Activated naive CD8-positive, alpha-beta T cell (primary cell): ENCODE results near the gene UMPS.
A peak's percentile ranks its signal among the peaks of the same experiment; 100 is the strongest.
"Not testable (repeated sequence)": the region's sequence is repeated elsewhere in the genome, so short reads cannot be mapped to it uniquely, and the experiment has no call there.

Experiments used
- H3K27ac Mint-ChIP-seq: one replicate; pipeline ENCODE4 v1.8.0; 2021; ENCODE audit warnings: mixed read lengths
- H3K27me3 Mint-ChIP-seq: one replicate; pipeline ENCODE4 v1.8.0; 2021; ENCODE audit warnings: mixed read lengths
- H3K36me3 Mint-ChIP-seq: one replicate; pipeline ENCODE4 v1.8.0; 2021; ENCODE audit warnings: mixed read lengths
- H3K4me1 Mint-ChIP-seq: one replicate; pipeline ENCODE4 v1.8.0; 2021; ENCODE audit warnings: low read depth, mixed read lengths
- H3K4me3 Mint-ChIP-seq: one replicate; pipeline ENCODE4 v1.8.0; 2021; ENCODE audit warnings: mild to moderate bottlenecking, mixed read lengths
- H3K9me3 Mint-ChIP-seq: one replicate; pipeline ENCODE4 v1.8.0; 2021; ENCODE audit warnings: low read depth, mixed read lengths

Gene UMPS

DNA sequence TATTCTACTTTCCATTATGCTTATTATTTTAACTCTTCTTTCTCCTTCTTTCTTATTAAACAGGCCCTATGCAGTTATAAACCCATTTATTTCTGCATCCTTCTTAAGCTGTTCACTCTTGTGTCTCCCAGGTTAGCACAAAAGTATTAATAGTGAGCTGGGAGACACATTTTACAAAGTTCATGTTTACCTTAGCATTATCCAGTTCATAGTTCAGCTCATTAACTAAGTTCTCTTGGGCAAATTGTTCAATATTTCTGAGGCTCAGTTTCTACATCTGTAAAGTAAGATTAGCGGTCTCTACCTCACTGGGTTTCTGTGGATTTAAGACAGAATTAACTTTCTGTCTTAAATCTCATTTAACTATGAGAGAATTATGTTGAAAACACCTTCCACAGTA is 31.2 kb upstream of the UMPS start:
- Mint-ChIP-seq H3K27ac (no peak overlapping the region), H3K27me3 (peaks cover 7% of the 10 kb centered on the region), H3K4me3 (no peak overlapping the region), H3K9me3 (no peaks in the 10 kb centered on the region), H3K36me3 (peaks cover 2% of the 10 kb centered on the region), H3K4me1 (no peaks in the 10 kb centered on the region)

DNA sequence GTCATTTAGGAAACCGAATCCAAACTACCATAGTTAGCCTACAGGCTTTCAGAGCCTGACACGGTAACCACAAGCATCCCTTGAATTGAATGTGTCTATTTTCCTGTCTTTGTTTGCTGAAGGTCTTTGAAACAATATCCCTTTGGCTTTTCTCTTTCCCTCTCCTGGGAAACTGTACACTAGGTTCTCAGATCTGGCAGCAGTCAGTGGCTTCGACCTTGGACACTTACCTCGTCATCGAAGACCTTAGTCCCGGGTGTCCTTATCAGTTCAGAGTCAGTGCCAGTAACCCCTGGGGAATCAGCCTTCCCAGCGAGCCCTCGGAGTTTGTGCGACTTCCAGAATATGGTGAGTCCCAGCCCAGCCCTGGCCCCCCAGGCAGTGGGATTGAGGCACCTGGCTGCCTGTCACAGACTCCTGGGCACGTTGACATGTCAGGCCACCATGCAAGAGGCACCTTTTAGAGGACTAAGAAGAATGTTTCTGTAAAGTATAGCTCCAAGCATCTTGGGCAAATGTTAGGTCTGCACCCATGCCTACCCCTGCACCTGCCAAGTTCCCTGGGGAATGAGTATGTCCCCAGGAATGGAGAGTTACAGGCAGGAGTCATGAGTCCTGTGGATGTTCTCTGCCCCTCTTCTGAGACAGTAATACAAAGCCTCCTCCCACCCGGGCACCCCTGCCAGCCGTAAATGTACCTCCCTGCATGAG is 30.4 kb upstream of the UMPS start:
- Mint-ChIP-seq H3K4me1 (no peaks in the 10 kb centered on the region), H3K4me3 (no peak overlapping the region), H3K9me3 (no peaks in the 10 kb centered on the region), H3K36me3 (peaks cover 2% of the 10 kb centered on the region), H3K27ac (no peak overlapping the region), H3K27me3 (peaks cover 7% of the 10 kb centered on the region)

DNA sequence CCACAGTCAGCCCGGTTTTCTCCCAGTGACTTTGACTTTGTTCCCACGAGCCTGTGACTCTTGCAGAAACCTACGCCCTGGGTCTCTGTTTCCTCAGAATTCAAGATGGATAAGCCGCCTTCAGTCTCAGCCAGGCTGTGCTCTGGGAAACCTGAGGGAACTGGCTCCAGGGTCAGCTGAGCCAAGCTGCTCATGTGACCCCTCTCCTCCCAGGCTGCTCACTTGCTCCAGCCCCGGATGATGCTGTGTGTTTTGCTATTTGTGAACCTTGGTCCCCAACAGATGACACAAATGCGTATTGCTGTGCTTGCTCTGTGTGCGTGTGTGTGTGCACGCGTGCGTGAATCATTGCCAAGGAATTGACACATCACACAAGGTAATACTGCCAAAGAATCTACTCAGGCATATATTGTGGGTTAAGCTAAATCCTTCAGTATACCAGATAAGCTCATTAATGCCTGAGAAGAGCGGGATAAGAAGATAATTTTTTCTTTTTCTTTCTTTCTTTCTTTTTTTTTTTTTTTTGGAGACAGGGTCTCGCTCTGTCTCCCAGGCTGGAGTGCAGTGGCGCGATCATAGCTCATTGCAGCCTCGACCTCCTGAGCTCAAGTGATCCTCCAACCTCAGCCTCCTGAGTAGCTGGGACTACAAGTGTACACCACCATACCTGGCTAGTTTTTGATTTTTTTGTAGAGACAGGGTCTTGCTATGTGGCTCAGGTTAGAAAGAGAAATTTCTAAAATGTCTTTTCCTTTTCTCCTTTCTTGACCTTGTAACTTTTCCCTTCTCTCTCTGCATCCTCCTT is 29.2 kb upstream of the UMPS start:
- no peaks in the 10 kb centered on the region for H3K9me3 Mint-ChIP-seq
- no peak overlapping the region for H3K4me3 Mint-ChIP-seq
- H3K27me3 Mint-ChIP-seq: peaks cover 8% of the 10 kb centered on the region
- peaks cover 2% of the 10 kb centered on the region for H3K36me3 Mint-ChIP-seq
- no peak overlapping the region for H3K27ac Mint-ChIP-seq
- no peaks in the 10 kb centered on the region for H3K4me1 Mint-ChIP-seq

DNA sequence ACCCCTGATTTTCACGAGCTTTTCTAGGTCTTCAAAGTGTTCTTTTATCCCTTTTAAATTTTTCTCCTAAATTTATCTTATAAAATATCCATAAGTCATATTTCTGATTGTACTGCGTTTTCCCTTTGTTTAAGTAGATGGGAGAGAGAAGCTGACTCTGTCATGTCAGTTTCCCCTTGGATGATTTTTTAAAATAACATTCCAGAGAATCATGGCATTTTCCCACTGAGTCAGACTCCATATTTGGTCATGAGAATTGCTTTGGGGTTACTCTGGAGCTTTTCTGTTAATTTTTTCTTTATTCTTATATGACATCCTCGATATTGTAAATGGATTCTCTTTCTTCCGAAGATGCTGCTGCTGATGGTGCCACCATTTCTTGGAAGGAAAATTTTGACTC is 28.6 kb upstream of the UMPS start:
- Mint-ChIP-seq H3K27ac (no peak overlapping the region), H3K36me3 (peaks cover 2% of the 10 kb centered on the region), H3K9me3 (no peaks in the 10 kb centered on the region), H3K4me3 (no peak overlapping the region), H3K27me3 (peaks cover 8% of the 10 kb centered on the region), H3K4me1 (no peaks in the 10 kb centered on the region)

DNA sequence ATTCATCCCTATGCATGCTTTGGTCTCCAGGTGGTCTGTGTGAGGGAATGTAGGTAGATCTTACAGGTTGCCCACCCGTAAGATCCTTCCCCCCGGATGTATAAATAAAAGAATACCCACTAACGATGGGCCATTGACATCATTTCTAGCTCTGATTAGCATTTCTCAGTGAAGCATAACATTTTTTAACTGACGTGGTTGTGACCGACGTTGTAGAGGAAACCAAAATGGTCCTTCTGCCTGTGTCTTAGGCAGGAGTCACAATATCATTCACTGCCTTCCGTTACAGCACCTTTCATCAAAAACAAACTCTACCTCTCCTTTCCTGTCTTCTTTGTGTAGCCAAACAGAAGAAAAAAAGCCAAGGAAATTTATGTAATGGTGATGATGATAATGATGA is 27.3 kb upstream of the UMPS start:
- no peaks in the 10 kb centered on the region for H3K4me1 Mint-ChIP-seq

DNA sequence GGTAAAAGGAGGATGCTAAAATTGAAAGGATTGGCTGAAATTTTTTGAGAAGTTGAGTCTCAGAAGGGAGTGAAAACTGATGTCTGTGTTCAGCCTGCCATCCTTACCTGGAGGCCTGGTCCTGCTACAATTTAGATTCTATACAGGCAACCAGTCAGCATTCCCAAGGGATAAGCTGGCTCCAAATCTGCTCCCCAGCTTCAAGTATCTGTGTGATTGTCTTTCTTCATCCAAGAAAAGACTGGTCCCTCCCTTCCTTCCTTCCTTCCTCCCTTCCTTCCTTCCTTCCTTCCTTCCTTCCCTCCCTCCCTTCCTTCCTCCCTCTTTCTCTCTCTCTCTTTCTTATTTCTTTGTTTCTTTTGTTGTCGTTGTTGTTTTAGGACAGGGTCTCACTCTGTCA is 24.7 kb upstream of the UMPS start:
- no peak overlapping the region for H3K4me3 Mint-ChIP-seq
- no peaks in the 10 kb centered on the region for H3K4me1 Mint-ChIP-seq
- no peaks in the 10 kb centered on the region for H3K9me3 Mint-ChIP-seq
- H3K36me3 Mint-ChIP-seq: peaks cover 2% of the 10 kb centered on the region
- H3K27me3 Mint-ChIP-seq: peaks cover 22% of the 10 kb centered on the region
- H3K27ac Mint-ChIP-seq: no peak overlapping the region

More for the DNA sequence above, 27.3 kb upstream of the UMPS start:
- no peak overlapping the region for H3K27ac Mint-ChIP-seq
- H3K9me3 Mint-ChIP-seq: no peaks in the 10 kb centered on the region
- H3K36me3 Mint-ChIP-seq: peaks cover 2% of the 10 kb centered on the region
- H3K4me3 Mint-ChIP-seq: no peak overlapping the region
- H3K27me3 Mint-ChIP-seq: peaks cover 12% of the 10 kb centered on the region

DNA sequence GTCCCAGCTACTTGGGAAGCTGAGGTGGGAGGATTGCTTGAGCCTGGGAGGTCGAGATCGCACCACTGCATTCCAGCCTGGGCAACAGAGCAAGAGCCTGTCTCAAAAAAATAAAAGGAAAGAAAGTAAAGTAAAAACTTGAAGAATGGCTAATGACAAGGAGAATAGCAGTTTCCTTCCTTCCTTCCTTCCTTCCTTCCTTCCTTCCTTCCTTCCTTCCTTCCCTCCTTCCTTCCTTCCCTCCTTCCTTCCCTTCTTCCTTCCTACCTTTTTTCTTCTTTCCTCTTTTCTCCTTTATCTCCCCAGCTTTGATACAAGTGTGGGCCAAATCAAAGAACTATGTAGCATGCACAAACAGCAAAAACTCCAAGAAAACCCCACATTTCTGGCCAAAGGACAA is 23.0 kb upstream of the UMPS start:
- H3K4me3 Mint-ChIP-seq: not testable (repeated sequence)

DNA sequence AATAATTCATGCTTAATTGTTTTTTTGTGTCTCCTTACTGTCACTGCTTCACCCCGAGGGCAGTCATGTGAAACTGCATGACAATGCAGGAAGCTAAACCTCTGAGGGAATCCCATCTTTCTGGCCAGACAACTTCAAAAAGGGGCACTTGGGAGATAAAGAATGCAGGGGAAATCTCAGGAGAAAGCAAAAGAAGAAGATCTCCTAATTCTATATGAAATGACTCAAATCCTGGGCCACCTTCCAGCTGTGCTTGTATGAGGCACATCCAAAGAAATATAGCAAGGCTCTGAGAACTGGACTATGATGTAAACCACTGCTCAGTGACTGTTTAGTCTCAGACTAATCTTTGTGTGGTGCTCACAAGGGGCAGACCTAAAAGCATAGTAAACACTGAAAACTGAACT is 22.6 kb upstream of the UMPS start:
- Mint-ChIP-seq H3K4me3 (no peak overlapping the region), H3K4me1 (no peaks in the 10 kb centered on the region), H3K27me3 (peaks cover 18% of the 10 kb centered on the region), H3K27ac (no peak overlapping the region), H3K36me3 (no peaks in the 10 kb centered on the region), H3K9me3 (no peaks in the 10 kb centered on the region)

More for the DNA sequence above, 23.0 kb upstream of the UMPS start:
- not testable (repeated sequence) for H3K27ac Mint-ChIP-seq, H3K4me1 Mint-ChIP-seq, H3K9me3 Mint-ChIP-seq, H3K36me3 Mint-ChIP-seq
- peaks cover 18% of the 10 kb centered on the region for H3K27me3 Mint-ChIP-seq

DNA sequence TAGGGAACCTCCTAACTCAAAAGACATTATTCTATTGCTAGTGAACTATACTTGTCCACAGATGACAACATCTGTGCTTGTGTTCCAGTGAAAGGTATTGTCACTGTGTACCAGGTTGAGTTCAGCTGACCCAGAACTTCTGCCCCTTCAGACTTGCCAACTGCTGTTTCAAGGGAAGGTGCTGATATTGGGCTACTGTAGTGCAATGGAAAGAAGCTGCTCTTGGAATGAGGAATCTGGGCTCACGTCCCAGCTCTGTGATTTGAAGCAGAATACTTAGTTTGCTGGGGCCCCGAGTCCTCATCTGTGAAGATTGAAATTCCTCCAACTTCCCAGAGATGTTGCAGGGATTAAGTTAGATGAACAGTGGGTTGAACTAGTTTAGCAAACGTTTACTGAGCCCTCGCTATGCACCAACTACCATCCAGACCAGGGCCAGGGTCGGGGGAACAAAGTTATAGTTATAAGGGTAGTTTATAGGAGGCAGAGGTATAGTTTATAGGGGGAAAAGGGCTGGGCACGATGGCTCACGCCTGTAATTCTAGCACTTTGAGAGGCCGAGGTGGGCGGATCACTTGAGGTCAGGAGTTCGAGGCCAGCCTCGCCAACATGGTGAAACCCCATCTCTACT is 15.9 kb upstream of the UMPS start:
- Mint-ChIP-seq H3K9me3 (no peaks in the 10 kb centered on the region), H3K27me3 (peaks cover 5% of the 10 kb centered on the region), H3K4me3 (no peak overlapping the region), H3K4me1 (no peaks in the 10 kb centered on the region), H3K36me3 (no peaks in the 10 kb centered on the region), H3K27ac (no peak overlapping the region)

DNA sequence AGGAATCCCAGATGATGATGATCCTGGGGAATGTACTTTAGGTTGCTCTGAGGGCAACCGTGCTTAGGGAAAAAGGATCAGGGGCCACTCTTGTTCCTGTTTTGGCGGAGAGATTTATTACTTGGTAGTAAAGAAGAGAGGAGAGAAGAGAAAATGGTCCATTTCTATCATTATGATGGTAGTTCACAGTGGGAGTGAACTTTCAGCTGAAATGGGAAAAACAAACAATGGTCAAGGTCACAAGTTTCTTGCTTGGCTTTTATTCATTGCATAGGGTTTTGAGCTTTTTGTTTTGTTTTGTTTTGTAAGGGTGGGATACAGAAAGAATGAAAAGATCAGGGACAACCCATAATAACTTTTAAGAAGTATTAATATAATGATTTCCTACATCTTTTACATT is 7.7 kb upstream of the UMPS start:
- Mint-ChIP-seq H3K4me3 (no peak overlapping the region), H3K4me1 (no peaks in the 10 kb centered on the region), H3K36me3 (peaks cover 3% of the 10 kb centered on the region), H3K27me3 (peaks cover 35% of the 10 kb centered on the region), H3K27ac (no peak overlapping the region), H3K9me3 (no peaks in the 10 kb centered on the region)

DNA sequence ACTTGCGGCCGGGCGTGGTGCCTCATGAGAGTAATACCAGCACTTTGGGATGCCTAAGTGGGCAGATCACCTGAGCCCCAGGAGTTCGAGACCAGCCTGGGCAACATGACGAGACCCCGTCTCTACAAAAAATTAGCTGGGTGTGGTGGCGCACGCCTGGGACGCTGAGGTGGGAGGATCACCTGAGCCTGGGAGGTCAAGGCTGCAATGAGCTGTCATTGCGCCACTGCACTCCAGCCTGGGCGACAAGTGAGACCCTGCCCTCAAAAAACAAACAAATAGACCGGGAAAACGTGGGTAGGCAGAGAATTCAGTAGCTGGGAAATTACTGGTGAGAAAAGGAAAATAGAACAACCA is 667 bp downstream of the UMPS start:
- peak overlapping the region; percentile 100 for H3K27ac Mint-ChIP-seq
- peaks cover 3% of the 10 kb centered on the region for H3K36me3 Mint-ChIP-seq
- H3K4me1 Mint-ChIP-seq: peaks cover 48% of the 10 kb centered on the region

DNA sequence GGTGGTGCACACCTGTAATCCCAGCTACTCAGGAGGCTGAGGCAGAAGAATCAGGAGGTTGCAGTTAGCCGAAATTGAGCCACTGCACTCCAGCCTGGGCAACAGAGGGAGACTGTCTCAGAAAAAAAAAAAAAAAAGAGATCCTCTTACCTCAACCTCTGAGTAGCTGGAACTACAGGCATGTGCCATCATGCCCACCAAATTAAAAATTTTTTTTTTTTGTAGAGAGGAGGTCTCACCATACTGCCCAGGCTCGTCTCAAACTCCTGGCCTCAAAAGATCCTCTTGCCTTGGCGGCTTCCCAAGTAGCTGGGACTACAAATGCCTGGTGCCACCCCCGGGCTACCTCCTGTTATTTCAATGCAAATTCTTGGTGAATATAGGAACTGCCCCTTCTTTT is 1.5 kb downstream of the UMPS start:
- Mint-ChIP-seq H3K9me3 (no peaks in the 10 kb centered on the region), H3K36me3 (peaks cover 3% of the 10 kb centered on the region), H3K27me3 (peaks cover 2% of the 10 kb centered on the region), H3K4me3 (peak overlapping the region; percentile 100), H3K27ac (no peak overlapping the region), H3K4me1 (peaks cover 48% of the 10 kb centered on the region)

More for the DNA sequence above, 667 bp downstream of the UMPS start:
- Mint-ChIP-seq H3K4me3 (peak overlapping the region; percentile 100), H3K27me3 (peaks cover 2% of the 10 kb centered on the region), H3K9me3 (no peaks in the 10 kb centered on the region)

DNA sequence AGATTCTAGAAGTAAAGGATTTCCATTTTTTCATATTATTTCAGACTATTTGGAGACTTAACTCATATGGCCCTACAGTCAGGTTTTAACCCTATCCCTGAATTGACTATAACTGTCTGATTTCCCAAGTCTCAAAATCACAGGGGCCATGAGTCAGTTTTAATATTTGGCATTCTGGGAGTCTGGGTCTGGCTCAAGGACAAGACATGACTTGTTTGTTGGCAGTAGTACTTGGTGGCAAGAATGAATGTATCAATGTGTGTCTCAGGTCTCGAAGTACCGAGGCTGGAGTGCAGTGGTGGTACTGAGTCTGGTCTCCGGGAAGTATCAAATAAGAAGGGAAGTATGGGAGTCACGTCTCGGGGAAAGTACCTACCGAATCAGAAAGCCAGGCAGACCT is 10.8 kb downstream of the UMPS start:
- no peak overlapping the region for H3K4me3 Mint-ChIP-seq
- H3K27ac Mint-ChIP-seq: peak overlapping the region; percentile 22
- H3K4me1 Mint-ChIP-seq: peaks cover 22% of the 10 kb centered on the region
- H3K9me3 Mint-ChIP-seq: no peaks in the 10 kb centered on the region
- no peaks in the 10 kb centered on the region for H3K27me3 Mint-ChIP-seq
- peaks cover 4% of the 10 kb centered on the region for H3K36me3 Mint-ChIP-seq

DNA sequence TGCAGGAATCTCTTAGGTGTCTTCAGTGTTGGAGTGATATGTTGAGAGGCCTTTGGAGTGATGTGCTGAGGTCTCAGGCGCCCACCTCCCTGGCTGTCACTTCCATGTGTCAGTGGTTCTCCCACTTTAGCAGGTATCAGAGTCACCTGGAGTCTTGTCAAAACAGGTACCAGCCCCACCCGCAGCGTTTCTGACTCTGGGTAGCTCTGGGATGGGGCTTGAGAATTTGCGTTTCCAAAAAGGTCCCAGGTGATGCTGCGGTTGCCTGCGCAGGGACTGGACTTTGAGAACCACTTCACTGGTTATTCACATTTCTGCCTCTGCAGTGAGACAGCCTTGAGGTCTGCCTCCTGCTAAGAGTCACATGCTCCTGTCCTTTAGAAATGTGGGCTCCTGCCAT is 15.5 kb downstream of the UMPS start:
- Mint-ChIP-seq H3K4me1 (peaks cover 4% of the 10 kb centered on the region), H3K27me3 (no peaks in the 10 kb centered on the region), H3K4me3 (no peak overlapping the region), H3K36me3 (no peaks in the 10 kb centered on the region), H3K9me3 (no peaks in the 10 kb centered on the region), H3K27ac (no peak overlapping the region)
